T-helper 22 cell (primary cell): ENCODE results near the gene GRM2.

Experiments used
- DNase-seq: peaks from one replicate; pipeline ENCODE4 v3.0.0-alpha.2; 2020; ENCODE audit warnings: low read depth

The GRM2 gene

GRCh38 chr3:51706021-51706485, 815 bp upstream of the GRM2 start:
- DNase-seq: no peak

DNA sequence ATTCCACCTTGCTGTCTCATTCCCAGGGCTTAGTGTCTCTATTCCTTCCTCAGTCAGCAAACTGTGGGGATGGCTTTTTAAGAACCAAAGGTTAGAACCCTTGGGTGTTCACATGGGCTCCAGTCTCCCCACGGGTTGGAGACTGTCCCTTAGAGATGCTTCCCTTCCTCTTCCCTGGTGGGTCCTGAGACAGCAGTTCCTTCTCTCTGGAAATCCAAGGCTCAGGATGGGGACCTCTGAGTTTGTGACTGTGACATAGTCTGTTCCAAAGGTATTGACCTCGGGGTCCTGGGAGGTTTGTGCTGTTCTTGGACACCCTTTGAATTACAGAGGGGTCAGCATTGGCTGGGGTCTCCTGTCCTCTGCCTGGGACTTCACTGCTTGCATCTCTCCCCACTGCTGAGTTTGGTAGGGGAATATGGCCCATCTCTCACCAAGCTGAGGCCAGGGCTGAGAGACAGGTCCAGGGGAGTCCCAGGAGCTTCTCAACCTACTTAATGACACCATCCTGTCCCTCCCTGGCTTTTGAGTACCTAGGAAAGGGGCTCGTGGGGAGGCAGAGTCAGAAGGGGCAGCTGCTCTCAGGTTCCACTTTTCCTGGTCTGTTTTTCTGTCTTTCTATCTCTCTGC, 1.5 kb downstream of the GRM2 start:
- DNase-seq: no peak

DNA sequence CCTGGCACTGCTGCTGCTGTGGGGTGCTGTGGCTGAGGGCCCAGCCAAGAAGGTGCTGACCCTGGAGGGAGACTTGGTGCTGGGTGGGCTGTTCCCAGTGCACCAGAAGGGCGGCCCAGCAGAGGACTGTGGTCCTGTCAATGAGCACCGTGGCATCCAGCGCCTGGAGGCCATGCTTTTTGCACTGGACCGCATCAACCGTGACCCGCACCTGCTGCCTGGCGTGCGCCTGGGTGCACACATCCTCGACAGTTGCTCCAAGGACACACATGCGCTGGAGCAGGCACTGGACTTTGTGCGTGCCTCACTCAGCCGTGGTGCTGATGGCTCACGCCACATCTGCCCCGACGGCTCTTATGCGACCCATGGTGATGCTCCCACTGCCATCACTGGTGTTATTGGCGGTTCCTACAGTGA, 2.1 kb downstream of the GRM2 start:
- DNase-seq: no peak

DNA sequence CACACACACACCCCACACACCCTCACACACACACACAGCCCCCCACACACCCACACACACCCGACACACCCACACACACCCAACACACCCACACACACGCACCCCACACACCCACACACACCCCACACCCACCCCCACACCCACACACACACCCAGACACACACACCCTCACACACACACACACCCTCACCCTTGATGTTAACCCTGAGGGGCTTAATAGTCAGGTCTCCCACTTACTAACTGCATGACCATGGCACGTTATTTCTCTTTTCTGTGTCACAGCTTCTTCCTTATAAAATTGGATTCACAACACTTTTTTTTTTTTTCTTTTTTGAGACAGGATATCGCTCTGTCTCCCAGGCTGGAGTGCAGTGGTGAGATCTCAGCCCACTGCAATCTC, 2.8 kb downstream of the GRM2 start:
- DNase-seq: no peak

DNA sequence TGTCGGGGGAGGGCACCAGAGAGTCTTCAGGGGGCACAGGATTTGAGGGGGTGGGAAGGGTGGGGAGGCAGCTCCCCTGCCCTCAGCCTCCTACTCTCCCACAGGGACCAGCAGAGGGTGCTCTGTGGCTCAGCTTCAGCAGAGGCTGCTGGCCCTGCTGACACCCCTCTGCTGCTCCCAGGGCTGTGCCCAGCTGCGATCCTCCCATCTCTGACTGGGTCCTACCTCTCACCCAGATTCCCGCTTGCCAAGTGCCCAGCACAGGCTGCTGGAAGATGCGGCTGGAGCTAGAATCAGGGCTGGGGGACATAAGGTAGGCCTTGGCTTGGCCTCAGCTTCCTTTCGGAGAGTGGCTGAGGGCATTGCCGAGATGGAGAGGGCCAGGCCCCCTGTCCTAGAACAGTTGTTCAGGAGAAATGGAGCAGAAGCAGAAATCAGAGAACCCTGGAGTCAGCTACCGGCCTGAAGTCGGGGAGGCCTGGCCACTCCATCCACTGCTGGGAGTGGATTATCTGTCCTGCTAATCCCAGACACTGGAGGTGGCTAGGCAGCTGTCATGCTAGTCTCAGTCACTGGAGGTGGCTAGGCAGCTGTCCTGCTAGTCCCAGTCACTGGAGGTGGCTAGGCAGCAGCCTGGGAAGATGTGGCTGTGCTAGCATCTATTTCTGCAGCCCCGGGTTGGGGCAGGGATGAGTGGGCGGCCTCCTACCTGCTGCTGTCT, 3.9 kb downstream of the GRM2 start:
- no peak for DNase-seq

GRCh38 chr3:51711352-51712037, 4.6 kb downstream of the GRM2 start:
- no peak for DNase-seq

DNA sequence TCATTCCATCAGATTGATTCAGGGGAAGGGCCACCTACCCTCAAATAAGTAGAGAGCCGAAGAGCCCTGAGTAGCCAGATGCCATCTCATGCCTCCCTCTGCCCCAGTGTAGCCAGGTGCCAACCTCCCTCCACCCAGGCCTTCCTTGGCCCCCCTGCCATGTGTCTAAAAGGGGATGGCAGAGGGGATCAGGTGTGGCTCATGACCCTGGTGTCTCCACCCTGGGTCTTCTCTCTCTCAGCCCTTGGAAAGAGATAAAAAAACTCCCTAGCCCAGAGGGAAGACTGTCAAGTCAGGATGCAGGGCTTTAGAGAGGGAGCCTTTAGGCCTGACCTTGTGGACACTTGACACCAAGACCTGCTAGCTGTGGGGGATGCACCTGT, 5.2 kb downstream of the GRM2 start:
- no peak for DNase-seq

- no peak for DNase-seq
Measured at GRCh38 chr3:51712511-51712931, 5.7 kb downstream of the GRM2 start.

DNA sequence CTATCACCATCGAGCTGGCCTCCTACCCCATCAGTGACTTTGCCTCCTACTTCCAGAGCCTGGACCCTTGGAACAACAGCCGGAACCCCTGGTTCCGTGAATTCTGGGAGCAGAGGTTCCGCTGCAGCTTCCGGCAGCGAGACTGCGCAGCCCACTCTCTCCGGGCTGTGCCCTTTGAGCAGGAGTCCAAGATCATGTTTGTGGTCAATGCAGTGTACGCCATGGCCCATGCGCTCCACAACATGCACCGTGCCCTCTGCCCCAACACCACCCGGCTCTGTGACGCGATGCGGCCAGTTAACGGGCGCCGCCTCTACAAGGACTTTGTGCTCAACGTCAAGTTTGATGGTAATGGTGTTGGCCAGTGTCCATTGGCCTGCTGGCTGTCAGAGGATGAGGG, 6.1 kb downstream of the GRM2 start:
- no peak for DNase-seq

DNA sequence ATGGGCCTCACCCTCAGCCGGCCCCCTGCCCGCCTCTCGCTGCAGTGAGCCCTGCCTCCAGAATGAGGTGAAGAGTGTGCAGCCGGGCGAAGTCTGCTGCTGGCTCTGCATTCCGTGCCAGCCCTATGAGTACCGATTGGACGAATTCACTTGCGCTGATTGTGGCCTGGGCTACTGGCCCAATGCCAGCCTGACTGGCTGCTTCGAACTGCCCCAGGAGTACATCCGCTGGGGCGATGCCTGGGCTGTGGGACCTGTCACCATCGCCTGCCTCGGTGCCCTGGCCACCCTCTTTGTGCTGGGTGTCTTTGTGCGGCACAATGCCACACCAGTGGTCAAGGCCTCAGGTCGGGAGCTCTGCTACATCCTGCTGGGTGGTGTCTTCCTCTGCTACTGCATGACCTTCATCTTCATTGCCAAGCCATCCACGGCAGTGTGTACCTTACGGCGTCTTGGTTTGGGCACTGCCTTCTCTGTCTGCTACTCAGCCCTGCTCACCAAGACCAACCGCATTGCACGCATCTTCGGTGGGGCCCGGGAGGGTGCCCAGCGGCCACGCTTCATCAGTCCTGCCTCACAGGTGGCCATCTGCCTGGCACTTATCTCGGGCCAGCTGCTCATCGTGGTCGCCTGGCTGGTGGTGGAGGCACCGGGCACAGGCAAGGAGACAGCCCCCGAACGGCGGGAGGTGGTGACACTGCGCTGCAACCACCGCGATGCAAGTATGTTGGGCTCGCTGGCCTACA, 8.5 kb downstream of the GRM2 start:
- no peak for DNase-seq

- no peak for DNase-seq
Measured at GRCh38 chr3:51715977-51716294, 9.1 kb downstream of the GRM2 start.

DNA sequence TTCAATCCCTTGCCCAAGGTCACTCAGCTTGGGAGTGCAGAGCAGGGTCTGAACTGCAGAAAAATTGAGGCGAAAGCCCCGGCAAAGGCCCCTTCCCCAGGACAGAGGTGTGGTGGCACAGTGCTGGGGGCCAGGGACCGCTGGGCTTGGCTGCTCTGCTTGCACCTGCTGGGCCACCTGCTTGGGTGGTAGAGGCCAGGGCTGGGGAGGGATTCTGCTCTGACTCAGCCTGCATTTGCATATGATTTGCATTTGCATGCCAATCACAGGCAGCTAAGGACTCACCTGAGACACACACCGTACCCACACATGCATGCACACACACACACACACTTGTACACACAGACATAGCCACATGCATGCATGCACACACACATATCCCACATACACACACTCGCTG, 9.9 kb downstream of the GRM2 start:
- DNase-seq: no peak

- no peak for DNase-seq
Measured at GRCh38 chr3:51717446-51717845, 10.6 kb downstream of the GRM2 start.

DNA sequence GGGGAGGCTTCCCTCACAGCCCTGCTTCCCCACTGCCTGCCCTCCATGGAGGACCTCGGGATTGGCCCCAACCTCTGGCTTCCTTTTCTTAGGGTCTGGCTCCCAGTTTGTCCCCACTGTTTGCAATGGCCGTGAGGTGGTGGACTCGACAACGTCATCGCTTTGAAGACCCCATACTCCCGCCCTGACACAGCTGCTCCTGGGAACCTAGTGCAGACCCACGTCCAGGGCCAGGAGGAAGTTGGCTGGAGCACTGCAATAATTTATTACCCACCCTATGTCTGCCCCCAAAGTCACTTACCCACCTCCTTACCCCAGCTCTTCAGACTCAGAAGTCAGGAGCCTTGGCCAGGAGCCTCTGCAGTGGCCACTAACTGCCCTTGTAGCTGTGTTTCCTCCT, 11.1 kb downstream of the GRM2 start:
- no peak for DNase-seq

DNA sequence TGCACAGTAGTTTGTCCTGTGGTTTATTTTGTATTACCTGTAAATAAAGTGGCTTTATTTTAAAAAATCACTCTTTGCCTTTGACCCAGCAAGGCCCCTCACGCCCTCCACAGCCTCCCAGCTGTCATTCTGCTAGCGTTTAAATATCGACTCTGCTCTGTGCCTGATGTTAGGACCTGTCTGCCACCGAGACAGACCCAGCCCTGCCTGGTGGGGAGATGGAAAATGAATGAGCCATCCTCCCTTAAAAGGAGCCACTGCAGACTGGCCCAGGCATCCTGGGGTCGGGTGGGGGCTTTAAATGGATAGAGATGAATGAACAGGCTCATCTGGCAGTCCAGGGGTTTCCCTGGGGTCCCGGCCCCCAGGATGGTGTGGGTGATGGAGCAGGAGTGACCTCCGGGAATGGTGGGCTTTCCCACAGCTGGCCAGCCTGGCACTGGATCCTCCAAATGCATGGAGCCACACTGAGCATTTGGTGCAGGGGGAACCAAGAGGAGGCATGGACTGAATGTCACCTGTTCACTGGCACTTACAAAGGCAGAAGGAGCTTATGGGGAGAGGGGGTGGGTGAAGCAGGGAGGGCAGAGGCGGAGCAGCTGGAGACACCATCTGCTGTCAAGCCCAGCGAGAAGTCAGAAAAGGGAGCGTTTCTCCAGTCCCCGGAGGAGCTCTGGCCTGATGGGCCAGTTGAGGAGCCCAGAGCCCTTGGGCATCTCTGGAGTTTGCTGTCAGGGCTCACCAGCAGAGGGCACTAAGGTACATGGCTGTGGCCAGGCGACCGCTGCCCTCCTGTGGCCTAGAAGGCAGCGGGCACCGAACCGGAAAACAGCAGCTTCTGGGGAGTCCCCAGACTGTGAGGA, 11.9 kb downstream of the GRM2 start:
- no peak for DNase-seq

- no peak for DNase-seq
Measured at GRCh38 chr3:51719410-51720025, 12.7 kb downstream of the GRM2 start.

GRCh38 chr3:51720292-51721061, 13.6 kb downstream of the GRM2 start:
- no peak for DNase-seq

GRCh38 chr3:51721062-51721745, 14.3 kb downstream of the GRM2 start:
- DNase-seq: no peak

GRCh38 chr3:51722362-51722761, 15.5 kb downstream of the GRM2 start:
- DNase-seq: no peak

DNA sequence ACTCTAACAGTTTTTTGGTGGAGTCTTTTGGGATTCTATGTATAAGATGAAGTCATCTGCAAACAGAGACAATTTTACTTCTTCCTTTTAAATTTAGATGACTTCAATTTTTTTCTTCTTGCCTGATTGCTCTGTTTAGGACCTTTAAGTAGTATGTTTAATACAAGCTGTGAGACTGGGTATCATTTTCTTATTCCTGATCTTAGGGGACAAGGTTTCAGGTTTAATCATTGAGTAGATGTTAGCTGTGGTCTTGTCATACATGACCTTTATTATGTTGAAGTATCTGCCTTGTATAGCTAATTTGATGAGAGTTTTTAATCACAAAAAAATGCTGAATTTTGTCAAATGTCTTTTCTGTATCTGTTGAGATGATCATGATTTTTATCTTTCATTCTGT, 20.6 kb downstream of the GRM2 start:
- DNase-seq: no peak
